Effector memory CD4-positive, alpha-beta T cell (primary cell): Measurements from ENCODE around the gene EPHB2.

Source experiments
- DNase-seq, 3 donors: peaks; one replicate each; pipeline ENCODE4 v3.0.0-alpha.2; 2020
- H3K27ac ChIP-seq: 2 replicates; pipeline ENCODE4 v1.7.0; 2013; ENCODE audit warnings: mild to moderate bottlenecking, low read length, moderate library complexity; ENCODE audit not compliant: insufficient read depth, poor library complexity, severe bottlenecking
- H3K27me3 ChIP-seq: replicated peaks from 2 replicates; pipeline ENCODE4 v1.7.0; 2013; ENCODE audit warnings: mild to moderate bottlenecking, low read length; ENCODE audit not compliant: insufficient read depth, control insufficient read depth, poor library complexity, severe bottlenecking
- H3K36me3 ChIP-seq: 2 replicates; pipeline ENCODE4 v1.7.0; 2013; ENCODE audit warnings: mild to moderate bottlenecking, low read length, moderate library complexity; ENCODE audit not compliant: control insufficient read depth, insufficient read depth
- H3K4me1 ChIP-seq: 2 replicates; pipeline ENCODE4 v1.7.0; 2013; ENCODE audit warnings: low read length, mild to moderate bottlenecking; ENCODE audit not compliant: control insufficient read depth, insufficient read depth, poor library complexity, severe bottlenecking
- H3K4me3 ChIP-seq: 2 replicates; pipeline ENCODE4 v1.7.0; 2013; ENCODE audit warnings: low read length, low read depth, mild to moderate bottlenecking; ENCODE audit not compliant: insufficient read depth, poor library complexity, severe bottlenecking
- H3K9me3 ChIP-seq: 2 replicates; pipeline ENCODE4 v1.7.0; 2013; ENCODE audit warnings: mild to moderate bottlenecking, low read length, moderate library complexity; ENCODE audit not compliant: control insufficient read depth

The EPHB2 gene

DNA sequence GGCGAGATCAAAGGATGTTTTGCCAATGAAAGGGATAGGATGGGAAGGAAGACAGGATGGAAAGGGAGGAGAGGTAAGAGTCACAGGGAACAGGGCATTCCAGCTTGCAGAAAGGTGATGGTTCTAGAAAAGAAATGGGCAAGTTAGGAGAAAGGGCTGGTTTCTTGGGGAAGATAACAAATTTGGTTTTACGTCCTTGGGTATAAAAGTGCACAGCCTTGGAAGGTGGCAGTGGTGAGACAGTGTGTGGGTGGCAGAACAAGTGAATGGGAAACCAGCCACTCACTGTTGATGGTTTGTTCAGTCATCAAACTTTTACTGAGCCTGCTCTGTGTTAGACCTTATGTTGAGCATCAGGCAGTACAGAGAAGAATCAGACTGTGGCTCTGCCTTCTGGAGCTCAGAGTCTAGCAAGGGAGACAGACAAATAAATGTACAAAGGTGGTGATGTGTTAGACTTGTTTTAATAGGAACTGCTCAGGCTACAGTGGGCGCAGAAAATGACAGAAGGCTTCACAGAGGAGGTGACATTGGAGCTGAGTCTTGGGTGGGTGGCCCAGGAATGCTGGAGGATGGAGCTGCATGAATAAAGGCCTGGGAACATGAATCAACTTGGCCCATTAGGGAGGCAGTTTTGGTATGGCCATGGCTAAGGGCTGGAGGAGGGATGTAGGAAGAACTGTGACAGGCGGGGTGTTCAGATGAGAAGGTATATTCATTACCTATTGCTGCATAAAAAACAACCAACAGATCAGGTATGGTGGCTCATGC is 76.3 kb downstream of the EPHB2 start:
- DNase-seq, result no peak
- no peaks in the 10 kb centered on the region for H3K27me3 ChIP-seq
- no peak overlapping the region for H3K4me3 ChIP-seq
- H3K36me3 ChIP-seq, result no peaks in the 10 kb centered on the region
- no peaks in the 10 kb centered on the region for H3K9me3 ChIP-seq
- H3K4me1 ChIP-seq, result no peaks in the 10 kb centered on the region
- no peak overlapping the region for H3K27ac ChIP-seq

DNA sequence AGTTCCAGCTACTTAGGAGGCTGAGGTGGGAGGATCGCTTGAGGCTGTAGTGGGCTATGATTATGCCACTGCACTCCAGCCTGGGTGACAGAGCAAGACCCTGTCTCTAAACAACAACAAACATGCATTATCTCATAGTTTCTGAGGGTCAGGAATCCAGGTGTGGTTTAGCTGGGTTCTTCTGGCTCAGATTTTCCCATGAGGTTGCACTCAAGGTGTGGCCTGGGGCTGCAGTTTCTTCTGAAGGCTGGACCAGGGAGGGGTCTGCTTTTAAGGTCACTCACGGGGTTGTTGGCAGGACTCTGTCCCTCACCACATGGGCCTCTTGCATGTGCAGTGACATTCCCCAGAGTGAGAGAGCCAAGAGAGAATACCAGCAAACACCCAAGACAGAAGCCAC is 77.0 kb downstream of the EPHB2 start:
- H3K36me3 ChIP-seq, result no peaks in the 10 kb centered on the region
- H3K4me1 ChIP-seq, result no peaks in the 10 kb centered on the region
- H3K4me3 ChIP-seq, result no peak overlapping the region
- no peak overlapping the region for H3K27ac ChIP-seq
- no peaks in the 10 kb centered on the region for H3K27me3 ChIP-seq
- H3K9me3 ChIP-seq, result no peaks in the 10 kb centered on the region
- DNase-seq, result no peak

DNA sequence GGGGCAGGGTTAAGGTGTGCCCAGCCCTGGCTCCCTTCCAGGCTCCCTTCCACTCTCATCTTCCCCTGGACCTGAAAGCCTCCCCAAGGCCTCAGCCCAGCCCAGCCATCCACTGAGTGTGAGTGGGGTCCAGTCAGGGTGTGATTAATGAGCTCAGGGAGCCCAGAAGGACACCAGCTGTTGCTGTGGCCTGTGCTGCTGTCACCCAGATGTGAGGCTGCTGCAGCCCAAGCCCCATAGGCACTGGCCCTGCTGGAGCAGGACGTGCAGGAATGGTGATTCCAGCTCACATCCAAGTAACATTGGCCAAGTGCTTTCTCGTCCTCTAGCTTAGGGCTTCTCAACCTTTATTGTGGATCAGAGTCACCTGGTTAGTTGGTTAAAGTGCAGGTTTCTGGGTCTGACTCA is 77.6 kb downstream of the EPHB2 start:
- Histone ChIP-seq H3K4me3 (no peak overlapping the region), H3K36me3 (no peaks in the 10 kb centered on the region), H3K9me3 (no peaks in the 10 kb centered on the region), H3K4me1 (no peaks in the 10 kb centered on the region), H3K27me3 (no peaks in the 10 kb centered on the region), H3K27ac (no peak overlapping the region)
- no peak for DNase-seq

DNA sequence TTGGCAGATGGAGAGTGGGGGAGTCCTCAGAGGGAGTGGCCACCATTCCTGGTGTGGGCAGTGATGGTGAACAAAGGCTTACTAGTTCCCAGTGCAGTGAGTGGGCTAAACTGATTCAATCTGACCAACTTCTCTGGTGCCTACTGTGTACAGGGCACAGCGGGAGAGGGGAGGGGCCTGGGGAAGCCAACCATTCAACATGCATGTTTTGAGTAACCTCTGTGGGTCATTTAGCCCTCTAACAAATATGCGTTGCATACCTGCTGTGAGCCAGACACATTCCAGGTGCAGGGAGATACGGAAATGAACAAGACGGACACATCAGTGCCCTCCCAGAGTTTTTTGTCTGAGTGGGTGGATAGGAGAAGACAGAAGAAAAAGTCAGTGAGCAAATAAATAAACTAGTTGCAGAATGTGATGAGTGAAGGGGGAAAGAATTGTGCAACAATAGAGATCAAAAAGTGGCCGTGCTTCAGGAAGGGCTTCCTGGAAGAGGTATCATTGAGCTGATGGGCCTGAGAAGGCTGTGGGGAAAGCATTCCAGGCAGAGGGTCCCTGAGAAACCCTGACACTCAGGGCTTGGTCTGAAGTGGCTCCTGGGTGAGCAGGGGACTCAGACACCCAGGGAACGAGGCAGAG is 78.8 kb downstream of the EPHB2 start:
- Histone ChIP-seq H3K4me3 (no peak overlapping the region), H3K36me3 (no peaks in the 10 kb centered on the region), H3K27ac (no peak overlapping the region), H3K27me3 (no peaks in the 10 kb centered on the region), H3K9me3 (no peaks in the 10 kb centered on the region), H3K4me1 (no peaks in the 10 kb centered on the region)
- DNase-seq, result no peak

- no peaks in the 10 kb centered on the region for H3K36me3 ChIP-seq
- H3K4me1 ChIP-seq, result no peaks in the 10 kb centered on the region
- no peaks in the 10 kb centered on the region for H3K27me3 ChIP-seq
- no peak for DNase-seq
- no peak overlapping the region for H3K4me3 ChIP-seq
- no peaks in the 10 kb centered on the region for H3K9me3 ChIP-seq
- H3K27ac ChIP-seq, result no peak overlapping the region
These were observed 79.8 kb downstream of the EPHB2 start for GRCh38 chr1:22790232-22791008.

DNA sequence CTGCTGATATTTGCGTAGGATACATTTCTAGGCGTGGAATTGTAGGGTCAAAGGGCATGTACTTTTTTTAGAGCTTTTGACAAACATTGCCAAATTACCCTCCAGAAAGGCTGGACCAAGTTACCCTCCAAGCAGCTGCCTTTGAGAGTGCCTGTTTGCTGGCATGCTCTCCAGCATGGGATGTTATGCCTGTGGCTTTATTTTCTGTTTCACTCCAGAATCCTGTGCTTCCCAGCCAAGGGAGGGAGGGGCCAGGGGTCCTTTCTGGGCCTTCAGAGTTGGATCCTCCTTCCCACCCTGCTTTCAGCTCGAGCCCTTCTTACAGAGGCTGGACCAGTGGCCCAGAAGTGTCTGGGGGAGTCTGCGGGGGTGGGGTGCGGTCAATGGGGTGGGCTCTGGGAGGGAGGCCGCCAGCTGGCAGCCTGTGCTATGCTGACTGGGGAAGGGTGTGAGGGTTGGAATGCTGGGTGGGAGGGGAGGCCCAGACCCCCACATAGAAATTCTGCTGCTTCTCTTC is 81.2 kb downstream of the EPHB2 start:
- H3K4me1 ChIP-seq, result no peaks in the 10 kb centered on the region
- H3K4me3 ChIP-seq, result no peak overlapping the region
- H3K27ac ChIP-seq, result no peak overlapping the region
- H3K27me3 ChIP-seq, result no peaks in the 10 kb centered on the region
- DNase-seq, result no peak
- no peaks in the 10 kb centered on the region for H3K36me3 ChIP-seq
- H3K9me3 ChIP-seq, result no peaks in the 10 kb centered on the region

DNA sequence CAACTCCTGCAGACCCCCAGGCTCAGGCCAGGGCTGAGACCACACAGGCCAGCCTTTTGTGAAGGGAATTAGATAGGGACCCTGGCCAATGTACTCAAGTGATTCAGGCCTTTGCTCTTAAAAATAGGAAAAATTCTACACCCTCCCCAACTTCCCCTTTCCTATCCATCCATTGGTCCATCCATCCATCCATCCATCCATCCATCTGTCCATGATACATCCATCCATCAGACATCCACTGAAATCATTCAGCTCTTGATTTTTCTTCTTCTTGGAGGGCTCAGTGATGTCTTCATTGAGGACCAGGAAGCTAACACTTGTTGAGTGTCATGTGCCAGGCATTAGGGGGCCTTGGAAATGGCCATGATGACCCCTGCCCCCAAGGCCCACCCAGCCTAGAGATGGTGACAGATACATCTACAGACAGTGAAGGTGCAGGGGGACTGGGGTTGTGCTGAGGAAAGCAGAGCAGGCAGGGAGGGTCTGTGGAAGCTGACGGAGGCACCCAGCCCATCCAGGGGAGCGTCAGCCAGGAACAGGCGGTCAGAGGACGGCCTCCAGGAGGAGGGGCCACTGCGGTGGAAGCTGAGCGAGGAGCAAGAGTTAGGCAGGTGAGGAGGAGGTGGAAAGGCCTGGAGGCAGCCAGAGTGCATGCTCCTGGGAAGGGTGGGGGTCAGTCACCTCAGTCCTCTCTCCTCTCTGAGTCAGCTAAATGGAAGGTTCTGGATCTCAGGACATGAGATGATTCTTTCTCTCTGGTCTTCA is 81.9 kb downstream of the EPHB2 start:
- no peaks in the 10 kb centered on the region for H3K4me1 ChIP-seq
- H3K9me3 ChIP-seq, result no peaks in the 10 kb centered on the region
- H3K27ac ChIP-seq, result no peak overlapping the region
- no peak for DNase-seq
- no peaks in the 10 kb centered on the region for H3K27me3 ChIP-seq
- H3K36me3 ChIP-seq, result no peaks in the 10 kb centered on the region
- no peak overlapping the region for H3K4me3 ChIP-seq

DNA sequence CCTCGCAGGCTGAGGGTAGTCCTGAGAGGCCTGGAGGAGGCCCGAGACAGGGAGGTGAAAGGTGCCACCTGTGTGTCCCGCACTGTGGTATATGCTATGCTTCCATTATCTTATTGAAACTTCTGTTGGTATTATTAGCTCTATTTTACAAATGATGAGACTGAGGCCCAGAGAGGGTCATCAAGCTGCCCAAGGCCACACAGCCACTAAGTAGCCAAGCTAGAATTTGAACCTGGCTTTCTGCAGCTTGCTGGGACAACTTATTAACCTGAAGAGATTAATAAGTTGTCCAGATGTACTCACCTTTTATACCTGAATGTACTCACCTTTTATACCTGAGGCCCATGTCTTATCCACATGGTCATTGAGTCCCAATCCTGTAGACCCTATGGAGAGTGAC is 83.0 kb downstream of the EPHB2 start:
- no peak overlapping the region for H3K27ac ChIP-seq

DNA sequence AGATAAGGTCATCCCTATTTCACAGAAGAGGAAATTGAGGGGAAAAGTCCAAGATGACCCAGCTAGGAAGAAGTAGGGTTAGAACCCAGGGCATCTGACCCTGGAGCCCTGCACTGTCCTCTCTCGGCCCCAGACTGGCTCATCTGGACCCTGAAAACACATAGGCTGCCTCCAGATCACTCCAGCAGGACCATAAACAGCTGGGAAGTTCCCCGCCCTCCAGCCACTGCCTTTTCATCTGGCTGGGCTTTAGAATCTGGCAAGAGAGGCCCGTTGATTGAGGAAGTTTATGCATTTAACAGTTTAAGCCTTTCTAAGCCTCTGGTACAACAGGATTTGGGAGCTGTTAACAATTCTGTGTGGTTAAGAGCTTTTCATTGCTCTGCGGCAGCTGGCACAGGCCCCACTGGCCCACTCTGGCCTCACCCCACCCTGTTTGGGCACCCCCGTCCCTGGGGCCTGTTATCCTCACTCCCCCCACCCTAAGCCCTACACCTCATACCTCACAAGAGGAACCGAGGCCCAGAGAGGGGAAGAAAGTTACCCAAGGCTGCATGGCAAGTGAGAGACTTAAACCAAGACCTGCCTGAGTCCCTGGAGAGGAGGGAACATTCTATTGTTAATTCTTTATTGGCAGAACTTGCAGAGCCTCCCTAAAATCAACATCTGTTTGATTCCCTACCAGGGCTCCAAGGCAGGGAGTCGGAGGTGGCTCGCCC is 84.2 kb downstream of the EPHB2 start:
- no peaks in the 10 kb centered on the region for H3K9me3 ChIP-seq
- no peaks in the 10 kb centered on the region for H3K4me1 ChIP-seq
- H3K27ac ChIP-seq, result no peak overlapping the region
- no peak for DNase-seq
- no peaks in the 10 kb centered on the region for H3K27me3 ChIP-seq
- H3K4me3 ChIP-seq, result no peak overlapping the region
- no peaks in the 10 kb centered on the region for H3K36me3 ChIP-seq

More for the DNA sequence above, 83.0 kb downstream of the EPHB2 start:
- no peaks in the 10 kb centered on the region for H3K27me3 ChIP-seq
- no peaks in the 10 kb centered on the region for H3K4me1 ChIP-seq
- no peak overlapping the region for H3K4me3 ChIP-seq
- H3K36me3 ChIP-seq, result no peaks in the 10 kb centered on the region
- H3K9me3 ChIP-seq, result no peaks in the 10 kb centered on the region
- no peak for DNase-seq
